Adrenal gland (tissue), 19 donors: Measurements from ENCODE around the gene PRADC1. TPM values are rescaled to one million over a fixed set of nuclear protein-coding genes. Genes with fewer than 3 reads are reported as not detected.

Source experiments
- DNase-seq, 7 donors: peaks; one replicate each; pipeline ENCODE4 v3.0.0-alpha.2; 2019 to 2020
- H3K27ac ChIP-seq, 5 donors: fragments of 200-600 bp; sonication (generic) in 4 of 5; 1 replicate in 3 of 5; 2 replicates in 2 of 5; pipeline versions ENCODE4 v1.5.1 to v1.8.0; 2016 to 2020; ENCODE audit warnings: mild to moderate bottlenecking in 1 of 5
- H3K27me3 ChIP-seq: fragments of 200-600 bp; 2 replicates; pipeline ENCODE4 v1.8.0; 2021
- H3K36me3 ChIP-seq, 2 donors: fragments of 200-600 bp; replicated peaks in 1 of 2; 1 replicate in 1 of 2; 2 replicates in 1 of 2; pipeline versions ENCODE4 v1.5.1 to v1.8.0; 2018 to 2022
- H3K4me1 ChIP-seq, 2 donors: fragments of 200-600 bp; replicated peaks in 1 of 2; 1 replicate in 1 of 2; 2 replicates in 1 of 2; pipeline versions ENCODE4 v1.5.1 to v1.8.0; 2018 to 2021
- H3K4me3 ChIP-seq, 4 donors: fragments of 200-600 bp; sonication (generic) in 3 of 4; one replicate each; pipeline ENCODE4 v1.5.1; 2016 to 2018
- H3K9me3 ChIP-seq, 3 donors: fragments of 200-600 bp; sonication (generic) in 1 of 3; replicated peaks in 1 of 3; 1 replicate in 2 of 3; 2 replicates in 1 of 3; pipeline versions ENCODE4 v1.5.1 to v1.8.0; 2016 to 2021
- POLR2A ChIP-seq, 2 donors: fragments of 450-650 bp; IDR thresholded peaks; one replicate each; pipeline ENCODE4 v1.6.1; 2017; ENCODE audit warnings: antibody characterized with exemption in 2 of 2, mild to moderate bottlenecking in 2 of 2, moderate library complexity in 1 of 2
- WGBS, 4 donors: extraction: QIAGEN DNeasy Blood & Tissue Kit in 2 of 4; methylation state at CpG; one replicate each; pipeline versions ENCODE4 v1.1.5 to v1.1.7; 2013 to 2017; 5-methylcytosine and 5-hydroxymethylcytosine counted together
- intact Hi-C, 2 donors: fragments of 100-400 bp; cut with DNase I; formaldehyde crosslinking; loops; one replicate each; pipeline versions ENCODE4 v1.14.1 to v1.15.0; 2022 to 2023
- long read RNA-seq, 10 donors: library from polyadenylated mRNA in 3 of 10; unstranded in 2 of 10; stranded (forward) in 1 of 10; transcript quantifications; one replicate each; pipeline ENCODE4 v2.0.0 and lab custom pipeline, GENCODE V29; 2021 to 2026
- polyA plus RNA-seq, 3 donors: library from polyadenylated mRNA; stranded (reverse); fragments of 200-250 nt in 2 of 3; fragments of 350-450 nt in 1 of 3; fragmentation: Illumina TruSeq in 1 of 3; extraction: RNeasy Lipid Tissue Mini Kit (QIAGEN cat#74804) in 1 of 3; gene quantifications; one replicate each; pipeline ENCODE4 v1.2.3, GENCODE V29; 2013 to 2014
- total RNA-seq, 9 donors: library from RNA; depleted of rRNA in 4 of 9; stranded (reverse); fragments of >200 nt in 4 of 9; fragments of 120-200 nt in 1 of 9; fragmentation: NEBNext Ultra II Directional in 1 of 9; extraction: Animal tissue kit (Norgen Biotek cat#: 25700) in 1 of 9; gene quantifications; one replicate each; pipeline versions ENCODE4 v1.1.0 to v1.2.4, GENCODE V29; 2013 to 2023
- TF ChIP-seq, protein P1 (sequence below), 6 experiments: fragments of 450-650 bp in 4 of 6; fragments of 200-600 bp in 2 of 6; sonication (generic) in 1 of 6; IDR thresholded peaks; 1 replicate in 5 of 6; 2 replicates in 1 of 6; pipeline versions ENCODE4 v1.5.1 to v1.8.0; 2016 to 2021; ENCODE audit warnings: antibody characterized with exemption in 6 of 6, mild to moderate bottlenecking in 2 of 6, moderate library complexity in 1 of 6
- donor health status: healthy with polysubstance abuse.
- donor health status: Bipolar disorder and iron deficiency.
- donor health status: DM: yes; HTN: yes; CAD: no.
- donor health status: DM: no; HTN: no; CAD: no.
- donor health status: DM: no; HTN: no; CAD: no.
- donor health status: DM: yes; HTN: yes; CAD: no.

The PRADC1 gene
- total RNA-seq (10 to 100 TPM; 24.4 to 76.3 (median 32.9) TPM), polyA plus RNA-seq (10 to 100 TPM; 37.9 to 65.8 (median 63.2) TPM)
- long read RNA-seq, donor 1, transcript PRADC1-201 (5 exons, 1,083 nt) = major isoform, 12 of 20 reads
- long read RNA-seq, donor 1, partial matches to known transcripts = 8 of 20 reads
- long read RNA-seq, donor 1, other reads (novel, unspliced or antisense) = 0 of 20 reads
- long read RNA-seq, donor 2, transcript PRADC1-201 (5 exons, 1,083 nt) = major isoform, 7 of 7 reads
- long read RNA-seq, donor 2, partial matches to known transcripts = 0 of 7 reads
- long read RNA-seq, donor 2, other reads (novel, unspliced or antisense) = 0 of 7 reads
- long read RNA-seq, donor 3, transcript PRADC1-201 (5 exons, 1,083 nt) = major isoform, 11 of 16 reads
- long read RNA-seq, donor 3, partial matches to known transcripts = 5 of 16 reads
- long read RNA-seq, donor 3, other reads (novel, unspliced or antisense) = 0 of 16 reads
- long read RNA-seq, donor 4, transcript PRADC1-201 (5 exons, 1,083 nt) = major isoform, 29 of 35 reads
- long read RNA-seq, donor 4, partial matches to known transcripts = 3 of 35 reads
- long read RNA-seq, donor 4, other reads (novel, unspliced or antisense) = 3 of 35 reads
- long read RNA-seq, donor 5, transcript PRADC1-201 (5 exons, 1,083 nt) = major isoform, 54 of 60 reads
- long read RNA-seq, donor 5, partial matches to known transcripts = 3 of 60 reads
- long read RNA-seq, donor 5, other reads (novel, unspliced or antisense) = 3 of 60 reads
- long read RNA-seq, donor 6, transcript PRADC1-201 (5 exons, 1,083 nt) = major isoform, 23 of 24 reads
- long read RNA-seq, donor 6, partial matches to known transcripts = 1 of 24 reads
- long read RNA-seq, donor 6, other reads (novel, unspliced or antisense) = 0 of 24 reads
- long read RNA-seq, donor 7, transcript PRADC1-201 (5 exons, 1,083 nt) = major isoform, 10 of 219 reads
- long read RNA-seq, donor 7, partial matches to known transcripts = 180 of 219 reads
- long read RNA-seq, donor 7, other reads (novel, unspliced or antisense) = 29 of 219 reads
- long read RNA-seq, donor 8, transcript PRADC1-201 (5 exons, 1,083 nt) = major isoform, 20 of 505 reads
- long read RNA-seq, donor 8, partial matches to known transcripts = 389 of 505 reads
- long read RNA-seq, donor 8, other reads (novel, unspliced or antisense) = 96 of 505 reads
- long read RNA-seq, donor 9, transcript PRADC1-201 (5 exons, 1,083 nt) = major isoform, 6 of 7 reads
- long read RNA-seq, donor 9, partial matches to known transcripts = 0 of 7 reads
- long read RNA-seq, donor 9, other reads (novel, unspliced or antisense) = 0 of 7 reads
- long read RNA-seq, donor 10, transcript PRADC1-201 (5 exons, 1,083 nt) = major isoform, 5 of 14 reads
- long read RNA-seq, donor 10, partial matches to known transcripts = 9 of 14 reads
- long read RNA-seq, donor 10, other reads (novel, unspliced or antisense) = 0 of 14 reads

DNA sequence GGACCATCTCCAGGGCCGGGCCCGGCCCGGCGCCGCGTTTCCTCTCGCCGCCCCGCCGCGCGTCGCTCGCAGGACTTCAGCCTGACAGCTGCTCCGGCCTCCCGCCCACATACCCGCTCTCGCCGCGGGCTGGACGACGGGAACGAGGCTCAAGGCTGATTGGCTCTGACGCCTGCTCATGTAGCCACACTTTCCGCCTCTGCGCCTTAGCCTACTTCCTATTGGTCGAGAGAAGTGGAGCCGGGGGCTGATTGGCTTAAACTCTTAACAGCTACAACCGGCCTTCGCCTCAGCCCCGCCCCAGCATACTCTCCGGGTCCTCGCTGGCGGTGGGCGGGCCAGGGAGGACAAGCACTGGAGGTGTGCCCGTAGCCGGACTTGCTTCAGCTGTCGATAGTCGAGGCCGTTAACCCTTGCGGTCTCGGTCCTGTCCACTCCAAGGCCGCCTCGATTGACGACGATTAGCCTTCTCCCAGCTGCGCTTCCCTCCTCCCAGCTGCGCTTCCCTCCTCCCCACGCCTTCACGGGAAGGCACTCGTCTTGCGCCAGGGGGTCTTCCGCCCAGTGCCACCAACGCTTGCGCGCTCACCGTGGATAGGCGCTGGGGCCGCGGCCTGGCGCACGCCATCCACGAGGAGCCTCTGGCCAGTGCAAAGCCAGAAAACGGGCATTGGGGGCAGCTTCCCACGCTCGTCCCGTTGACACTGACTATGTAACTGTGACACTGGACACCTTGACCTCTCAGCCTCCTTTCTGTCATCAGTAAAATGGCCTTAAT, at the start of gene PRADC1:
Gene PRADC1, minus strand, starts transcription at position 86 of the 778 bp plus-strand sequence. Its CDS starts 79 bp downstream, at position 7.
- DNase-seq = peak; percentile 98 to 100 (median 100)
- peak within 1 kb of the TSS; percentile 77 to 96 (median 89) for H3K27ac ChIP-seq
- peak; percentile 21 to 64 for TF ChIP-seq POLR2A (IDR thresholded peaks at IDR 0.05)
- TF ChIP-seq, protein P1, sequence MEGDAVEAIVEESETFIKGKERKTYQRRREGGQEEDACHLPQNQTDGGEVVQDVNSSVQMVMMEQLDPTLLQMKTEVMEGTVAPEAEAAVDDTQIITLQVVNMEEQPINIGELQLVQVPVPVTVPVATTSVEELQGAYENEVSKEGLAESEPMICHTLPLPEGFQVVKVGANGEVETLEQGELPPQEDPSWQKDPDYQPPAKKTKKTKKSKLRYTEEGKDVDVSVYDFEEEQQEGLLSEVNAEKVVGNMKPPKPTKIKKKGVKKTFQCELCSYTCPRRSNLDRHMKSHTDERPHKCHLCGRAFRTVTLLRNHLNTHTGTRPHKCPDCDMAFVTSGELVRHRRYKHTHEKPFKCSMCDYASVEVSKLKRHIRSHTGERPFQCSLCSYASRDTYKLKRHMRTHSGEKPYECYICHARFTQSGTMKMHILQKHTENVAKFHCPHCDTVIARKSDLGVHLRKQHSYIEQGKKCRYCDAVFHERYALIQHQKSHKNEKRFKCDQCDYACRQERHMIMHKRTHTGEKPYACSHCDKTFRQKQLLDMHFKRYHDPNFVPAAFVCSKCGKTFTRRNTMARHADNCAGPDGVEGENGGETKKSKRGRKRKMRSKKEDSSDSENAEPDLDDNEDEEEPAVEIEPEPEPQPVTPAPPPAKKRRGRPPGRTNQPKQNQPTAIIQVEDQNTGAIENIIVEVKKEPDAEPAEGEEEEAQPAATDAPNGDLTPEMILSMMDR (IDR thresholded peaks at IDR 0.05) = no peak
- H3K36me3 ChIP-seq = peaks cover 0 to 11% of the 10 kb centered on the region in 2 donors
- H3K27me3 ChIP-seq = no peaks in the 10 kb centered on the region
- intact Hi-C loops = no loop called here
- H3K4me3 ChIP-seq = peak within 1 kb of the TSS; percentile 38 to 95 (median 66)
- peaks cover 26 to 41% of the 10 kb centered on the region in 2 donors for H3K4me1 ChIP-seq
- 0% methylated on average over 11 to 67 of the region's 67 CpGs for WGBS, 4 donors
- no peaks in the 10 kb centered on the region for H3K9me3 ChIP-seq

DNA sequence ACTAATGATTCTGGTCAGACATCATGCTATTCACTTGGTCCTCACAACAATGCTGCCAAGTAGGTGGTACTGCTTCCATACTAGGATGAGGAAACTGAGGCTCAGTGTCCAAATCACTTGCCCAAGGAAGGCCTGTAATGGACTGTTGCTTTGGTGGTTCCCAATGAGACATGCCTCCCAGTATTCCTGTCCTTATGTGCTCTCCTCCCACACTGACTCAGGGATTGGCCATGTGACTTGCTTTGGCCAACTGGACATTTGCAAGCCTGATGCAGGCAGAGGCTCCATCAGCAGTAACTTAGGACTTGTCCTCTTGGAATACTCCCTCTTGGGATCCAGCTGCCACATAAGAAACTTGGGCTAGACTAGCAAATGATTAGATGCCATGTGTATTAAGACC, 48.2 kb upstream of the PRADC1 start:
- no peak for DNase-seq
- intact Hi-C loops = no loop called here
- Histone ChIP-seq H3K36me3 (no peaks in the 10 kb centered on the region), H3K9me3 (no peaks in the 10 kb centered on the region), H3K4me1 (peaks cover 8 to 12% of the 10 kb centered on the region in 2 donors), H3K27me3 (no peaks in the 10 kb centered on the region), H3K4me3 (no peak overlapping the region), H3K27ac (no peak overlapping the region)
- TF ChIP-seq POLR2A (IDR thresholded peaks at IDR 0.05) = no peak
- TF ChIP-seq, protein P1 (IDR thresholded peaks at IDR 0.05) = no peak

DNA sequence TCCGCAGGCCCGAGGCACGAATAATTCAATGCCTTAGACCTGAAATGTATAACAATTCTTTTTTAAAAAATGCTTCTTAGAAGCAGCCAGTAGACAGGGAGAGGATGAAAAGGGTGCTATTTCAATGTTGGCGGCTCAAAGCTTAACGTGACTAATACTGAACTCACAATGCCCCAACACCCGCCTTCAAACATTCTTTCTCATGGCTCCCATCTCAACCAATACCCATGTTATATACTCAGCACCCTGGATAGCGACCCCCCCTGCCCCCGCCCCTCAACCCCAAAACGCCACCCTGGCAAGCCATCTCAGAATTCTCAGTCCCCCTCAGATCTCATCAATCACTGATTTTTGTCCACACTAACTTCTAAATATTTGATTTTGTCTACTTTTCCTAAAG, 46.8 kb upstream of the PRADC1 start:
- H3K9me3 ChIP-seq = no peaks in the 10 kb centered on the region
- peaks cover 8 to 12% of the 10 kb centered on the region in 2 donors for H3K4me1 ChIP-seq
- 82 to 88% (median 85%) methylated on average over 9 of the region's 9 CpGs for WGBS, 4 donors
- H3K4me3 ChIP-seq = no peak overlapping the region
- intact Hi-C loops = no loop called here
- TF ChIP-seq POLR2A (IDR thresholded peaks at IDR 0.05) = no peak
- TF ChIP-seq, protein P1 (IDR thresholded peaks at IDR 0.05) = no peak
- H3K27ac ChIP-seq = no peak overlapping the region
- H3K36me3 ChIP-seq = no peaks in the 10 kb centered on the region
- DNase-seq = no peak
- H3K27me3 ChIP-seq = no peaks in the 10 kb centered on the region
